ENCODE results near the gene GGN. TPM values are rescaled to one million over a fixed set of nuclear protein-coding genes. Genes with fewer than 3 reads are reported as not detected.

GGN gene
- total and polyA plus RNA-seq, 2 donors from 2014 or later = 0.92 to 1.6 TPM

DNA sequence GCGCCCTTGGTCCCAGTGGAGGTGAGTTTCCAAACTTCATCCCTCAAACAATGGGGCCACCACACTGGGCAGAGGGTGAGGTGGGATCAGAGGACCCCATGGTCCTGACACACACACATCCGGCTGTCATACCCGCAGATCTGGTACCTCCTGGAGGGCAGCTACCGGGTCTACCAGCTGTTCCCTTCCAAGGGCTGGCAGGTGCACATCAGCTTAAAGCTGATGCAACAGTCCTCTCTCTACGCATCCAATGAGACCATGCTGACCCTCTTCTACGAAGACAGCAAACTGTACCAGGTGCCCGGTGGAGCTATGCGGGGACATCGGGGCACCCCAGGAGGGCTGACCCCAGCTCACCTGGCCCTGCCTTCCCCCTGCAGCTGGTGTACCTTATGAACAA, 27.5 kb downstream of the GGN start:
- intact Hi-C loops (cut with DNase I) = no loop called here
- H3K9me3 ChIP-seq (ENCODE audit: control insufficient read depth in 2 of 3, insufficient read depth in 1 of 3, low read length in 3 of 3) = no peaks in the 10 kb centered on the region
- no peak for FAIRE-seq

DNA sequence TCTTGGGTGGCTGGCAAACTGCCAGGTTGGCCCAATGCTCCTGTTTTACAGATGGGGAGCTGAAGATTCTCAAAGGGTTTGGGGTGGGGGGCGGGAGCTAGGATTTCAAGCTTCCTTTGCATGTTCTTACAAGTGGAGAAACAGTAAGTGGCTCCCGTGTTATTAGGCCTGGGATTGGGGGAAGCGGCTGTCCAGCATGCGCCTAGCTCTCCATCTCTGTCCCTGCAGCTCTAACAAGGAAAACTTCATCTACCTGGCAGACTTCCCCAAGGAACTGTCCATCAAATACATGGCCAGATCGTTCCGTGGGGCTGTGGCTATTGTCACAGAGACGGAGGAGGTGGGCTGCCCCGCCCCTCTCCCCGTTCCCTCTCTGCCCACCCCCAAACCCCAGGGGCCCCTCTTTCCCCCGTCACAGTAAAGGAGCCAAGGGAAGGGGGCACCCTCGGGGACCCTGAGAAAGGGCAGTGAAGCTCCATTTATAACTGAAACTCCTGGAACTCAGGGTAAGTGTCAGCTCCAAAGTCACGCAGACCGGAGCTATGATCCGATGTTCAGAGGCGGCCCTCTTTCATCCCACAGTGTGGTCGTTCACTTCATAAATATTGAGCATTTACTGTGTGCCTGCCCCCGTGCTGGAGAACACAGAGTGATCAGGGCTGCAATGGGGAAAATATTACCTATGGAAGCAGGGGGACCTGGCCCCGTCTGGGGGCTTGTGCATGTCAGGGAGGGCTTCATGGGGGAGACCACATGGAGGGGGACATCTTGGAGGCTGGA, 28.4 kb downstream of the GGN start:
- Histone ChIP-seq H3K4me3 (ENCODE audit: low read length in 3 of 3) (no peak overlapping the region), H3K36me3 (ENCODE audit: control insufficient read depth in 2 of 3, insufficient read depth in 3 of 3, low read length in 3 of 3) (no peaks in the 10 kb centered on the region), H3K27ac (ENCODE audit: low read depth in 2 of 2, low read length in 2 of 2) (no peak overlapping the region), H3K9me3 (ENCODE audit: control insufficient read depth in 2 of 3, insufficient read depth in 1 of 3, low read length in 3 of 3) (no peaks in the 10 kb centered on the region), H3K27me3 (ENCODE audit: control insufficient read depth, insufficient read depth, low read length) (peaks cover 7% of the 10 kb centered on the region), H3K4me1 (ENCODE audit: control insufficient read depth in 2 of 3, insufficient read depth in 2 of 3, low read depth in 1 of 3, low read length in 3 of 3) (peaks cover 0 to 3% (median 0%) of the 10 kb centered on the region in 3 donors), H3K9ac (ENCODE audit: low read length in 3 of 3) (no peak overlapping the region)
- intact Hi-C loops (cut with DNase I) = no loop called here
- FAIRE-seq (no peak), DNase-seq (peak in 1 of 5 donors; percentile 51)
- TF ChIP-seq, protein P1, sequence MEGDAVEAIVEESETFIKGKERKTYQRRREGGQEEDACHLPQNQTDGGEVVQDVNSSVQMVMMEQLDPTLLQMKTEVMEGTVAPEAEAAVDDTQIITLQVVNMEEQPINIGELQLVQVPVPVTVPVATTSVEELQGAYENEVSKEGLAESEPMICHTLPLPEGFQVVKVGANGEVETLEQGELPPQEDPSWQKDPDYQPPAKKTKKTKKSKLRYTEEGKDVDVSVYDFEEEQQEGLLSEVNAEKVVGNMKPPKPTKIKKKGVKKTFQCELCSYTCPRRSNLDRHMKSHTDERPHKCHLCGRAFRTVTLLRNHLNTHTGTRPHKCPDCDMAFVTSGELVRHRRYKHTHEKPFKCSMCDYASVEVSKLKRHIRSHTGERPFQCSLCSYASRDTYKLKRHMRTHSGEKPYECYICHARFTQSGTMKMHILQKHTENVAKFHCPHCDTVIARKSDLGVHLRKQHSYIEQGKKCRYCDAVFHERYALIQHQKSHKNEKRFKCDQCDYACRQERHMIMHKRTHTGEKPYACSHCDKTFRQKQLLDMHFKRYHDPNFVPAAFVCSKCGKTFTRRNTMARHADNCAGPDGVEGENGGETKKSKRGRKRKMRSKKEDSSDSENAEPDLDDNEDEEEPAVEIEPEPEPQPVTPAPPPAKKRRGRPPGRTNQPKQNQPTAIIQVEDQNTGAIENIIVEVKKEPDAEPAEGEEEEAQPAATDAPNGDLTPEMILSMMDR (IDR thresholded peaks at IDR 0.05; ENCODE audit: borderline replicate concordance, extremely low read depth, insufficient read depth) = no peak

More for the DNA sequence above, 27.5 kb downstream of the GGN start:
- Histone ChIP-seq H3K27ac (ENCODE audit: low read depth in 2 of 2, low read length in 2 of 2) (no peak overlapping the region), H3K4me3 (ENCODE audit: low read length in 3 of 3) (no peak overlapping the region), H3K27me3 (ENCODE audit: control insufficient read depth, insufficient read depth, low read length) (peaks cover 7% of the 10 kb centered on the region), H3K9ac (ENCODE audit: low read length in 3 of 3) (no peak overlapping the region), H3K36me3 (ENCODE audit: control insufficient read depth in 2 of 3, insufficient read depth in 3 of 3, low read length in 3 of 3) (no peaks in the 10 kb centered on the region), H3K4me1 (ENCODE audit: control insufficient read depth in 2 of 3, insufficient read depth in 2 of 3, low read depth in 1 of 3, low read length in 3 of 3) (peaks cover 0 to 3% (median 0%) of the 10 kb centered on the region in 3 donors)
- DNase-seq = peak in 1 of 5 donors; percentile 67
- TF ChIP-seq, protein P1 (IDR thresholded peaks at IDR 0.05; ENCODE audit: borderline replicate concordance, extremely low read depth, insufficient read depth) = no peak

GRCh38 chr19:38358071-38358470, 29.8 kb downstream of the GGN start:
- intact Hi-C loops (cut with DNase I) = no loop called here
- FAIRE-seq = no peak
- peaks cover 7% of the 10 kb centered on the region for H3K27me3 ChIP-seq (ENCODE audit: control insufficient read depth, insufficient read depth, low read length)

More at GRCh38 chr19:38358071-38358470, 29.8 kb downstream of the GGN start:
- H3K4me3 ChIP-seq (ENCODE audit: low read length in 3 of 3) = no peak overlapping the region
- no peaks in the 10 kb centered on the region for H3K36me3 ChIP-seq (ENCODE audit: control insufficient read depth in 2 of 3, insufficient read depth in 3 of 3, low read length in 3 of 3)
- peaks cover 0 to 3% (median 0%) of the 10 kb centered on the region in 3 donors for H3K4me1 ChIP-seq (ENCODE audit: control insufficient read depth in 2 of 3, insufficient read depth in 2 of 3, low read depth in 1 of 3, low read length in 3 of 3)
- DNase-seq = no peak
- TF ChIP-seq, protein P1 (IDR thresholded peaks at IDR 0.05; ENCODE audit: borderline replicate concordance, extremely low read depth, insufficient read depth) = no peak
- H3K9me3 ChIP-seq (ENCODE audit: control insufficient read depth in 2 of 3, insufficient read depth in 1 of 3, low read length in 3 of 3) = no peaks in the 10 kb centered on the region
- no peak overlapping the region for H3K27ac ChIP-seq (ENCODE audit: low read depth in 2 of 2, low read length in 2 of 2)
- H3K9ac ChIP-seq (ENCODE audit: low read length in 3 of 3) = no peak overlapping the region

Data from kidney (tissue), 14 donors.